ENCODE results near the gene MEIOB.
"Not testable (repeated sequence)": the region's sequence is repeated elsewhere in the genome, so short reads cannot be mapped to it uniquely, and the experiment has no call there.

Gene MEIOB

GRCh38 chr16:1907226-1907860, 35.4 kb upstream of the MEIOB start:
- no peak for DNase-seq

DNA sequence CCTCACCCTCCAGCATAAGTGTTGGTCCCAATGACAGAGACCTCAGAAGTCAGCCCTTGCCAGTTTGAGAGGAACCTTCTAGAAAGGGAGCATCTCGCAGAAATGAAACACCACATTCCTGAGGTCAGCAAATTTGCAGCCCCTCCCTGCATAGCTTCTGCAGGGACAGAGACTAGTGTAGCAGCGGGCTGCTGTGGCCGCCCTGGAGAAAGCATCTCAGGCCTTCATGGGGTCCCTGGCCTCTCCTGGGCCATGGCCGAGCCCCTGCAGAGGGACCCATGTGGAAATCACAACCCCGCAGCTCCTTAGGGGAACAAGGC, 34.8 kb upstream of the MEIOB start:
- no peak for DNase-seq

GRCh38 chr16:1906055-1906845, 34.3 kb upstream of the MEIOB start:
- no peak for DNase-seq

- DNase-seq: no peak
Measured at GRCh38 chr16:1903845-1904840, 32.2 kb upstream of the MEIOB start.

- no peak for DNase-seq
Measured at GRCh38 chr16:1903220-1903574, 31.2 kb upstream of the MEIOB start.

GRCh38 chr16:1902547-1903219, 30.7 kb upstream of the MEIOB start:
- DNase-seq: no peak

DNA sequence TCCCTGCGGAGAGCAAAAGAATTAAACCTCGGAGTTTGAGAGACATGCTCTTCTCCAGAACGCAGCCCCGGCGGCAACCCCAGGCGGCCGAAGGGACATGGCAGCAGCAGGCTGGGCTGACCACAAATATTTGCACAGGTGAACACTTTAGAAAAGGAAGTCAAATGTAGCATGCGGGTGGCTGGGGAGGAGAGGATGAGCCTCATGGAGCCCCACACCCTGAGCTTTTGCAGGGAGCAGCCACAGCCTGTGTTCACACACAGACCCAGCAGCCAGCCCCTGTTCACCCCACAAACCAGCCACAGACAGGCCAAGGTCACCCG, 28.4 kb upstream of the MEIOB start:
- DNase-seq: no peak

- no peak for DNase-seq
Measured at GRCh38 chr16:1899641-1900451, 27.9 kb upstream of the MEIOB start.

DNA sequence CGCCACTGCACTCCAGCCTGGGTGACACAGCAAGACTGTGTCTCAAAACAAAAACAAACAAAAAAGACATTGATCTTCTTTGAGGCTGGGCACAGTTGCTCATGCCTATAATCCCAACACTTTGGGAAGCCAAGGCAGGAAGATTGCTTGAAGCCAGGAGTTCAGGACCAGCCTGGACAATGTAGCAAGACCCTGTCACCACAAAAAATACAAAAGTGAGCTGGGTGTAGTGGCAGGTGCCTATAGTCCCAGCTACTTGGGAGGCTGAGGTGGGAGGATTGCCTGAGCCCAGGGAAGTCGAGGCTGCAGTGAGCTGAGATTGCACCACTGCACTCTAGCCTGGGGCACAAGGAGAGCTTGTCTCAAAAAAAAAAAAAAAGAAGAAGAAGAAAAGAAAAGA, 25.7 kb upstream of the MEIOB start:
- DNase-seq: not testable (repeated sequence)

- DNase-seq: no peak
Measured at GRCh38 chr16:1895949-1896675, 24.1 kb upstream of the MEIOB start.

- DNase-seq: no peak
Measured at GRCh38 chr16:1895068-1895467, 23.1 kb upstream of the MEIOB start.

GRCh38 chr16:1890708-1891050, 18.7 kb upstream of the MEIOB start:
- DNase-seq: no peak

DNA sequence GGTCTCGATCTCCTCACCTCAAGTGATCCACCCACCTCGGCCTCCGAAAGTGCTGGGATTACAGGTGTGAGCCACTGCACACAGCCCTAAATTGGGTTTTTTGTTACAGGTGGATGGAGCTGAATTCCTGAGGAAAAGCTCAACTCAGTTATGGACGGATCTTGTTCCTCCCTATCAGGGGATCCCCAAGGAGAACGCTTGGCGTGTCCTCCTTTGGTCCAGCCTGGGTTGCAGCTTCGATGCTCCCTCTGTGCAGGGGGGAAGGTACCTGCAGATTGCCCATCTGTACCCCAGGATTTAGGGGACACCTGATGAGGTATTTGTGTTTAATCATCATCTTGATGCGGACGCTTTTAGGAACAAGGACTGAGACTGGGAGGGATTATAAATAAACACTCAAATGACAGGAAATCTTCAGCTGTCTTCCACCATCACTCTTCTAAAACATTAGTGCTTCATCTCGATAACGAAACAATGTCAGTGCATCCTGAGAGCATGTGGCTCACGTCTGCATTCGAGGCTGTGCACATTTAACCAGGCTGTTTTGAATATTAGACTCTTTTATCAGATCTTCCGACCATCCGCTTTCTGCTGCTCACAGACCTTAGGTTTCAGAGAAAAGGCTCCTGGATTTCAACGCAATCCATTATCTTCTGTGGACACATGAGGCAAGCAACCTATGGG, 18.2 kb upstream of the MEIOB start:
- DNase-seq: no peak

- DNase-seq: no peak
Measured at GRCh38 chr16:1887711-1888354, 15.9 kb upstream of the MEIOB start.

- no peak for DNase-seq
Measured at GRCh38 chr16:1884889-1885288, 12.9 kb upstream of the MEIOB start.

- DNase-seq: no peak
Measured at GRCh38 chr16:1884155-1884760, 12.3 kb upstream of the MEIOB start.

DNA sequence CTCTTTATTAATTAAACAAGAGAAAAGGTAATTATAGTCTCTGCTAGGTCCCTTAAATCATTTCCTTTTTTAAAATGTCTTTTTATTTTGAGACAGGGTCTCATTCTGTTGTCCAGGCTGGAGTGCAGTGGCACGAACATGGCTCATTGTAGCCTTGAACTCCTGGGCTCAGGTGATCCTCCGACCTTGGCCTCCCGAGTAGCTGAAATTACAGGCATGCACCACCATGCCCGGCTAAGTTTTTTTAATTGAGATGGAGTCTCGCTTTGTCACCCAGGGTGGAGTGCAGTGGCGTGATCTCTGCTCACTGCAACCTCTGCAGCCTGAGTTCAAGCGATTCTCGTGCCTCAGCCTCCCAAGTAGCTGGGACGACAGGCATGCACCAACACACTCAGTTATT, 9.2 kb upstream of the MEIOB start:
- DNase-seq: not testable (repeated sequence)

GRCh38 chr16:1879477-1879876, 7.5 kb upstream of the MEIOB start:
- no peak for DNase-seq

DNA sequence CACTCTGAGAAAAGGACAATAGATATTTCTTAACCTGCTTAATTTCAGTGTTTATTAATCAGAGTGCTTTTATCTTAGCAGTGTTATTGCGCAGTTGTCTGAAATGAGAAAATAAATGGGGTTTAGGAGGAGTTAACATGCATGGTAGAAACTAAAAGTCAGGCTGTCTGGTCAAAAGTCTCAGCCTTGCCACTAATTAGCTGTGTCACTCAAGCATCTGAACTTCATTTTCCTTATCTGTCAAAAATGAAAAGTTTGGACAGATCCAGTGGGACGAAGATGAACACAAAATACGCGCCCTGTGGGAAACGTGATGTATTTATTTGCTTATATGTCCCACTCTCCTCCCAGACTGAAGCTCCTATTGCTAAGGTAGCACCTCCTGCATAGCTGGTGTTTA, 6.3 kb upstream of the MEIOB start:
- DNase-seq: no peak

GRCh38 chr16:1877804-1878203, 5.8 kb upstream of the MEIOB start:
- DNase-seq: no peak
